GM19324 (cell line): Measurements from ENCODE around the gene CDC14B.
"Not testable (repeated sequence)": the region's sequence is repeated elsewhere in the genome, so short reads cannot be mapped to it uniquely, and the experiment has no call there.

Experiments
- ATAC-seq: cut with Tn5 transposase; IDR thresholded peaks from one replicate; pipeline ENCODE4 v1.9.1; 2021; ENCODE audit warnings: mild to moderate bottlenecking, moderate library complexity; ENCODE audit not compliant: unreplicated experiment, low FRiP score

CDC14B gene

DNA sequence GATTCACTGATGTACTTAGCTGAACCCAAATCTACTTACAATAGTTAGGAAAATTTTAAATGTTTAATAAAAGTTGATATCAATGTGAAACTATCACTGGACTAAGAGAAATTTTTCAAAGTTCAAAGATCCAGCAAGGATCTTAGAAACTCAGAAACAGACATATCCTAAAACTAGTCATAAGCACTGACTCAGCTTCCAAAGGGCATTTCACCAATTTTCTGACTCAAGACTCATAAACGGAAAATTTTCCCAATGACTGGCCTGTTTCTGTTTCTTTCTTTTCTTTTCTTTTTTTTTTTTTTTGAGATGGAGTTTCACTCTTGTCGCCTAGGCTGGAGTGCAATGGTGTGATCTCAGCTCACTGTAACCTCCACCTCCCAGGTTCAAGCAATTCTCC is 66.6 kb downstream of the CDC14B start:
- no peak for ATAC-seq

DNA sequence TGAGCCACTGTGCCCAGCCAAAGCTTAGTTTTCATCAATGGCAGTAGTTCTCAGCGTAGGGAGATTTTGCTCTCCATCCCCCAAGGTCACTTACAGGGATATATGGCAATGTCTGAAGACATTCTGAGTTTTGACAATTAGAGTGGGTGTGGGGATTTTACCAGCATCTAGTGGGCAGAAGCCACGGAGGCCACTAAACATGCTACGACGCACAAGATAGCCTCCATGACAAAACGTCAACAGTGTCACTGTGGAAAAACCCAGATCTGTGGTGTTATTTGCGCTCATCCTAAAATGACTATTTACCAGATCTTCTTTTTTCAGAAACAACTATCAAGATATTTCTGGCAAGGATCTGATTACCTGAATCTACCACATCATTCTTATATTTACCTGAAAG is 68.2 kb downstream of the CDC14B start:
- ATAC-seq, result no peak

DNA sequence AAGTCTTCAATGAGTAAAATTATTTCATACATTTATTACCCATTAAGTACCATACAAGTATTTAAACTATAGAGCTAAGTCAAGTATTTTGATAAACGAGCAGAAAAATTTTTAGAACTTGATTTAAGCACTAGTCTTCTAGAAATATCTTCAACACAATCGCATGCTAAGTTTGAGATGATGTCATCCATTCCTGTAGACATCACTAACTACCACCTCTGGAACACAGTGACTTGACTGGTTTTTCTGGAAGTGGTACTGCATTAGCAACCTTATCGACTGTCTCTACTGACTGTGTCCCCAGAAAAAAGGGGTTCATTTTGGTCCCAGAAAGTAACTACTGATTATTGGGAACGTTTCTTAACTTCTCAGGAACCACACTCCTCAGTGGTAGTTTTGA is 69.0 kb downstream of the CDC14B start:
- no peak for ATAC-seq

DNA sequence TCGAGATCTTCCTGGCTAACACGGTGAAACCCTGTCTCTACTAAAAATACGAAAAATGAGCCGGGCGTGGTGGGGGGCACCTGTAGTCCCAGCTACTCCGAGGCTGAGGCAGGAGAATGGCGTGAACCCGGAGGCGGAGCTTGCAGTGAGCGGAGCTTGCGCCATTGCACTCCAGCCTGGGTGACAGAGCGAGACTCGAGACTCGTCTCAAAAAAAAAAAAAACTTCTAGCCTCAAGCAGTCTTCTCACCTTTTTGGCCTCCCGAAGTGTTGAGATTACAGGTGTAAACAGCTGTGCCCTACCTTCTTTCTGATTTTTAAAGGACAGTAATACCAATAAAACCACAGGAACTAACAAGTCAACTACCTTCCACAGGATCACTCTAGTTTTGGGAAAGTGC is 76.5 kb downstream of the CDC14B start:
- not testable (repeated sequence) for ATAC-seq

GRCh38 chr9:96540106-96540505 is 79.5 kb downstream of the CDC14B start:
- ATAC-seq, result no peak

GRCh38 chr9:96532173-96532572 is 87.5 kb downstream of the CDC14B start:
- ATAC-seq, result no peak

DNA sequence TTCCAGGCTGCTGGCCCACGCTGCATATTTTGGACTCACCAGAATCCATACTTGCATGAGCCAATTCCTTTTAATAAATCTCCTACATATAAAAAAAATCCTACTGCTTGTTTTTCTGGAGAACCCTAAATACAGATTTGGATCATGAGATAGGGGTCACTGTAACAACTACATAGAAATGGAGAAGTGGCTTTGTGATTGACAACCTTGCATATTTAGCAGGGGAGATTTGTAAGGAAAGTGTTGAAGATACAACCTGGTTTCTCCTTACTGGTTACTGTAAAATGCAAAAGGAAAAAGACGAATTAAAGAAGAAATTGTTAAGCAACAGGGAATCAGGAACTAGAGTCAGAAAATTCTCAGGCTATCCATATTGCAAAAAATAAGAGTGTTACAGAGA is 94.9 kb downstream of the CDC14B start:
- ATAC-seq, result no peak

- no peak for ATAC-seq
Observed at GRCh38 chr9:96524045-96524444, 95.6 kb downstream of the CDC14B start.

- no peak for ATAC-seq
Observed at GRCh38 chr9:96523374-96523773, 96.3 kb downstream of the CDC14B start.

GRCh38 chr9:96522366-96522765 is 97.3 kb downstream of the CDC14B start:
- ATAC-seq, result no peak

GRCh38 chr9:96519787-96520186 is 99.9 kb downstream of the CDC14B start:
- ATAC-seq, result no peak

- no peak for ATAC-seq
Observed at GRCh38 chr9:96519095-96519494, 100.5 kb downstream of the CDC14B start.

GRCh38 chr9:96515621-96516470 is 103.8 kb downstream of the CDC14B start:
- ATAC-seq, result no peak

- no peak for ATAC-seq
Observed at GRCh38 chr9:96514800-96515158, 104.9 kb downstream of the CDC14B start.

- ATAC-seq, result no peak
Observed at GRCh38 chr9:96514108-96514799, 105.4 kb downstream of the CDC14B start.

DNA sequence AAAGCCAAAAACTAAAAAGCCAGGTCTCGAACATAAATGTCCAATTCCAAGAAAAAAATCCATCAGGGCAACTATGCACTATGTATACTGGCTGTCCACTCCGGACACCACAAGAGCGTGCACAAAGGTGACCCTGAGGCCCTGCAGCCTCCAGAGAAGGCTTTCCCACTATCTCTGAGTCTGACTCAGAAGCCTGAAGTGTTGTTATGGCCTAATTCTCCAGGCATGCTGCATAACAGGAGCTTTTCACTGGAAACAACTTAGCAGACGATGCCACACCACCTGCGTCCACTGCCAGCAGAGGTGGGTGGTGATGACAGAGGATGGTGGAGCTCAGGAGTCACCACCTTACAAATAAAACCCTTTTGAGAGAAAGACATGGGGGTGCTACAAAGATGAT is 106.0 kb downstream of the CDC14B start:
- no peak for ATAC-seq

DNA sequence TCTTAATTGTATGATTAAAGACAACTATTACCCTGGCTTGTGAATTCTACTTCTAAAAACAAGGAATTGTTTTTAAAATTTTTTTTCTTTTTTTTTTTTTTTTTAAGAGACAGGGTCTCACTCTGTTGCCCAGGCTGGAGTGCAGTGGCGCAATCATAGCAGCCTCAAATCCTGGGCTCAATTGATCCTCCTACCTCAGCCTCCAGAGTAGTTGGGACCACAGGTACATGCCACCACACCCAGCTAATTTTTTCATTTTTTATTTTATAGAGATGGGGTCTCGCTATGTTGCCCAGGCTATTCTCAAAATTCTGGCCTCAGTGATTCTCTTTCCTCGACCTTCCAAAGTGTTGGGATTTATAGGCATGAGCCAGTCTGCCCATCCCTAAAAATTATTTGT is 107.4 kb downstream of the CDC14B start:
- ATAC-seq, result no peak

DNA sequence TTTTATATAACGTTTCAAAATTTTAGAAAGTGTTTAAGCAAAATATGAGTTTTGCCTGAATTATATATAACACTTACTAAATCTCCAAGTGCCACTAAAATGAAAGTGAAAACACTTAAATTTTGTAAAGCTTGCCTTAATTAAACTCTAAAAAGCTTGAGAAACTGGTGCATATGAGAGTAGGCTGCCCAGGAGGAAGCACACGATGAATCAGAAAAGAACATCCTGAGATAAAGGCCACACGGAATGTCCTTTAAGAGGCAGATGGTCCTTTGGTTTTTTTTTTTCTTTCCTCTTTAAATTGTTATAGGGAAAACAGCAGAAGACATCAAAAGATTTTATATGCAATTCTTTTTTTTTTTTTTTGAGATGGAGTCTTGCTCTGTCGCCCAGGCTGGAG is 109.4 kb downstream of the CDC14B start:
- ATAC-seq, result no peak

DNA sequence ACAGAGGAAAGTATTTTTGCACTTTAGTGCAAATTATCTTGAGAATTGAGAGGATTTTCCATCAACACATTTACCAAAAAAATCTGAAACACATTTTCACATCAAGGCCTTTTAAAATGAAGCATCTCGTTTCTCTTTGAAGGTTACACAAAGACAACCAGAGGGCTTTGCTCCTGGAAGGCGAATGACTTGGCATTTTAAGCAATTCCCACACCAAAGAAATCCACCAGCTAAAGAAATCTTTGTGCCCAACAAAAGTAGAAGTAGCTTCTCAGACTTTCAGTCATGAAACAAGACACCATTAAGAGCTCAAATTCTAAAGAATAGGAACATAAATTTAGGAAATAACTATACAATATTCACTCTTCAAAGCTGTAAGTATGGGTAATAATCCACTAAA is 109.8 kb downstream of the CDC14B start:
- no peak for ATAC-seq

GRCh38 chr9:96509026-96509425 is 110.6 kb downstream of the CDC14B start:
- ATAC-seq, result no peak

DNA sequence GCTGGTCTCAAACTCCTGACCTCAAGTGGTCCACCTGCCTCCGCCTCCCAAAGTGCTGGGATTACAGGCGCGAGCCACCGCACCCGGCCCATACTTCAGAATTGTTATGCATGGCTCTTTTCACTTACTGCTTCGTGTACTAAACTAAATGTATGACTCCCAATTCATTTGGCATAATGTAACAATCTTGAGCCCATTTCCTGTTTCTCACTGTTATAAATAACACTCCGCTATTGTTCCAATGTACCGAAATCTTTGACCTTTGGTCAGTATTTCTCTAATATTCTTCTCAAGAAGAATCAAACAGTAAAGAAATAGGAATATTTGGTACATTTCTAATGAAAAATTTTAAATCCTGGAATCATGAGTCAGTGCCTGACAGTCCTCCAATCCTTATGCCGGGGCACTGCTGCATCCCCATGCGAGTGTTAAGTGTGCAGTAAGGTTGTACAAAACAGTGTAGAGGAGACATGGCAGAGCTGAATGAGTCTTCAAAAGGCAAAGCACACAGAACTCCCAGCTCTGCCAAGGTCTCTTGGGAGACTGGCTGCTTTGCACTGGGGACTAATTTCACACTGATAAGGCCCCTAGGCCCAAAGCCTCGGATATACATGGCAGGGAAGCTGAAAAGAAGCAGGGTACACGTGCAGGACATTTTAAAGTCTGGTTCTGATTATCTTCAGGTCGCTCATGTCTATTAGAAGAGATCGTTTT is 111.3 kb downstream of the CDC14B start:
- ATAC-seq, result no peak
